ENCODE data around the gene SYS1. TPM values are rescaled to one million over a fixed set of nuclear protein-coding genes. Genes with fewer than 3 reads are reported as not detected.

SYS1 gene
- total RNA-seq, 1 donor from 2014 or later: 24.4 TPM

GRCh38 chr20:45329497-45330319 lies 33.2 kb upstream of the SYS1 start:
- DNase-seq: no peak
- H3K4me1 Mint-ChIP-seq: peaks cover 5% of the 10 kb centered on the region
- H3K36me3 Mint-ChIP-seq (ENCODE audit: low read depth): peaks cover 58% of the 10 kb centered on the region
- H3K9me3 Mint-ChIP-seq: no peaks in the 10 kb centered on the region
- H3K27me3 Mint-ChIP-seq: no peaks in the 10 kb centered on the region
- no peak overlapping the region for H3K4me3 Mint-ChIP-seq
- intact Hi-C loops (cut with micrococcal nuclease): no loop called here
- no peak overlapping the region for H3K27ac Mint-ChIP-seq

- Mint-ChIP-seq H3K9me3 (no peaks in the 10 kb centered on the region), H3K4me1 (peaks cover 5% of the 10 kb centered on the region), H3K27me3 (no peaks in the 10 kb centered on the region), H3K4me3 (no peak overlapping the region), H3K36me3 (ENCODE audit: low read depth) (peaks cover 62% of the 10 kb centered on the region), H3K27ac (peak overlapping the region; percentile 37)
- intact Hi-C loops (cut with micrococcal nuclease): no loop called here
- DNase-seq: no peak
Measured at GRCh38 chr20:45330476-45330875, 32.5 kb upstream of the SYS1 start.

DNA sequence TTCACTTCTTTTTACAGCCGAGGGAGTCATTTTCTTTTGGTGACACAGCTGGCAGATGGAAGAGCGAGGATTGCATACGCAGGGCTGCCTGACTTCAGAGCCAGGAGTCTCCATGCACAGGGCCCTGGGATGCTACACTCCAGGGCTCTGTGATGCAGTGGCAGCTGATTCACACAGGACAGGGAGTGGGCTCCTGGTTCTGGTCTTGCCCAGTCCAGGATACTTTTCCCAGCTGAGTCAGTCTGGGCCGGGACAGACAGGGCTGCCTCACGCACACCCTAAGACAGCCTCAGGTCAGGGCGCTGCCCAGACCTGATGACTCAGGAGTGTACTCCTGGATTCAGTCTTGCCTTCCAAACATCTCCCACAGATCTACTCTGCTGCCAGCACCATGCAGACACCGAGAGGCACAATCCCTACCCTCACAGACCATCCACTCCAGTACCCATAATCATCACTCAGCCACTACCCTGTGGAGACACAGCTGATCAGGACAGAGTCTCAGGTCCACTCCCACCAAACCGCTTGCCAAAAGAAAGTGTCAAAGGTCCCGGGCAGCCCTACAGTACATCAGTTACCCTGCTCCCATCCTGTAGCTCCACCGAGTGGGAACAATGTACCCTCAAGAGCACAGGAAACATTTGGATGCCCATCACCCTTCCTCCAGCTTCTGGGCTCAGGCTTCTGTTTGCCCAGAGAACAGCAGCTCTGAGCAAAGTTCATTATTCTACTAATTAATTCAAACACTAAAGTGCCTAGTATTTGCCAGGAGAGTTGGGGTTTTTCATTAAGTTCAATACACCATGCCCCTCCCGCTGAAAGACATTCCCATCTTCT lies 26.2 kb upstream of the SYS1 start:
- Mint-ChIP-seq H3K27ac (peak overlapping the region; percentile 53), H3K4me3 (no peak overlapping the region), H3K27me3 (no peaks in the 10 kb centered on the region), H3K36me3 (ENCODE audit: low read depth) (peaks cover 63% of the 10 kb centered on the region), H3K9me3 (no peaks in the 10 kb centered on the region), H3K4me1 (peaks cover 24% of the 10 kb centered on the region)
- intact Hi-C loops (cut with micrococcal nuclease): no loop called here
- DNase-seq: no peak

DNA sequence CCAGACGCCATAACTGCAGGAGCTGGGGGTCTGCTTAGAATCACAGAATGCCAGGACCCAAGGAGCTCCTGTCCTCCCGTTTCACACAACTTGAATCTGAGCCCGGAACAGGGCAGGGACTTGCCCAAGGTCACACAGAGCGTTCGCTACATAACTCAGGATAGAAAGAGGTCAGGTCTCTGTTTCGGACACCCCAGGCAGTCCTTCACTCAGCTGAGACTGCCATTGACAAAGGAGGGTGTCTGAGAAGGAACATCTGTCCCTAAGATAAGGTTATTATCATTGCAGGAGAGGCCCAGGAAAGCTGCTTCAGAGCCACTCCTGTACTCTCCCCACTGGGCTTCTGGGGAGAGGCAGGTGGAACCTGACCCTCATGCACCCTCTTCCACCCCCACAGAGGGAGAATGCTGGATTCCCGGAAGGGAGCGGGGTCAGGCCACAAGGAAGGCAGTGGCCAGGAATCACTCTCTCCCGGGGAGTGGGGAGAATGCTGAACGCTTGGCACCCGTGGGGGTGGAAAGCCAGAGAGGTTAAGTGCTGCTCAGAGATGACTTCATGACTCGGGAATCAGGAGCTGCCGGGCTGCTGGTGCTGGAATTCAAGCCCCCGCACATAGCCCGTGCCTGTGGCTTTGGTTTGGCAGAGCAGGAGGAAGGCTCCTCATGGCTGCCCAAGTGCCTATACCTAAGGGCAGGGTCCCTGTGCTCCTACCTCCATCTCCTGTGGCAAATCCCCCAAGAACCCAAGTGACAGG lies 25.4 kb upstream of the SYS1 start:
- Mint-ChIP-seq H3K9me3 (no peaks in the 10 kb centered on the region), H3K4me3 (no peak overlapping the region), H3K27ac (peak overlapping the region; percentile 53), H3K4me1 (peaks cover 29% of the 10 kb centered on the region), H3K27me3 (no peaks in the 10 kb centered on the region), H3K36me3 (ENCODE audit: low read depth) (peaks cover 65% of the 10 kb centered on the region)
- DNase-seq: no peak
- intact Hi-C loops (cut with micrococcal nuclease): no loop called here

DNA sequence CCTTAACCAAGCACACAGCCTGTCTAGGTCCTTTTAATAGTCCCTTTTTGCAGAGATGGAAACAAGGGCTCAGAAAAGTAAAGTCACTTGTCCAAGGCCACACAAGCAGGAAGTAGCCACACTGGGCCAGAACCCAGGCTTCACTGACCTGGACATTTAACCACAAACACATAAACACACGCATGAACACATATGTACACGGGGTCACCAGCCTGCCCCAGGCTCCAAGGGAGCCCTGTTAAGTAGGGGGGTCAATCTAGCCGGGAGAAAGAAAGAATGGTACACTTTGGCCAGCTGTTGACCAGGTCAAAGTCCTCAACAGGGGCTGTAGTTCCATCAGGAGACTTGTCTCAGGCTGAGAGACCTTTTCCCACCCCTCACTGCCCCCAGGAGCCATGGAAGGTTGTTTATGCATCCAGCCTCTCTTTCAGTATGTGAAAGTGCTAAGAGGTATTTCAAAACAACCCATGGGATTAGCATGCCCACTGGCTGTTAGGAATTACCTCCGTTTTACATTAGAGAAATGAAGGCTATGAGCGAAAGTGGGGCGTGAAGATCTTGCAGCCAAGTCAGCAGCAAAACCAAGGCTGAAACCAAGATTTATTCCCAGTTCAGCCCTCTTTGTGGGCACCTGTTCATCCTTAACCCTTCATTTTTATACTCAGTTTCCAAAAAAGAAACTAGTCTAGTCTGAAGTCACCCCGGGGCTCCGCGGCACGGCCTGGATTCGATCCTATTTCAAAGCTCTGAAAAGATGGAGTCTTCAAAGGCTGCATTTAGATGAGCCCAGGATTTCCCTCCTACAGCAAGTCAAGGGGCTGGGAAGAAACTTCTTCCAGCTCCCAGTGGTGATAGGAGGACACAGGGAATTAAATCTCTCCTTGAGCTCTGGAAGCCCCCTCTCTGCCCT lies 24.6 kb upstream of the SYS1 start:
- intact Hi-C loops (cut with micrococcal nuclease): no loop called here
- Mint-ChIP-seq H3K4me1 (peaks cover 34% of the 10 kb centered on the region), H3K9me3 (no peaks in the 10 kb centered on the region), H3K27ac (no peak overlapping the region), H3K27me3 (no peaks in the 10 kb centered on the region), H3K4me3 (no peak overlapping the region), H3K36me3 (ENCODE audit: low read depth) (peaks cover 59% of the 10 kb centered on the region)
- DNase-seq: no peak

- Mint-ChIP-seq H3K27ac (no peak overlapping the region), H3K9me3 (no peaks in the 10 kb centered on the region), H3K27me3 (no peaks in the 10 kb centered on the region), H3K4me1 (peaks cover 40% of the 10 kb centered on the region), H3K4me3 (no peak overlapping the region), H3K36me3 (ENCODE audit: low read depth) (peaks cover 62% of the 10 kb centered on the region)
- intact Hi-C loops (cut with micrococcal nuclease): no loop called here
- no peak for DNase-seq
Measured at GRCh38 chr20:45339084-45339483, 23.9 kb upstream of the SYS1 start.

DNA sequence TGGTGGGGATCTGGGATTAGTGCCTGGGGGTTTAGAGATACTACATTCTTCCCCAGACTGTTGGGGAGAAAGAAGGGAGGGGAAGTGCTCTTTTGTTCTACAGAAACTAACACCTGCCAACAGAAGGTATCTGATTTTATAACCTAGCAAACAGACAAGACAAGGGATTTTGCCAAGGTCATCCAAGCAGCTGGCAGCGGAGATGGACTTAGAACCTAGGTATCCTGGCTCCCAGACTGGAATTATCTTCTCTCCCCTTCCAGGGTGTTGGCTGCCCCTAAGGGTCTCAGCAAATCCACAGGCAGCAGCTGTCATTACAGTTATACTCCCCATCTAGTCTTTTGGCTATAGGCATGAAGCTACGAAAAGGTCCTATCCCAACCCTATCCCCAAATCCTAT lies 23.2 kb upstream of the SYS1 start:
- Mint-ChIP-seq H3K4me3 (no peak overlapping the region), H3K36me3 (ENCODE audit: low read depth) (peaks cover 64% of the 10 kb centered on the region), H3K27me3 (no peaks in the 10 kb centered on the region), H3K27ac (peak overlapping the region; percentile 8), H3K9me3 (no peaks in the 10 kb centered on the region), H3K4me1 (peaks cover 47% of the 10 kb centered on the region)
- intact Hi-C loops (cut with micrococcal nuclease): no loop called here
- no peak for DNase-seq

DNA sequence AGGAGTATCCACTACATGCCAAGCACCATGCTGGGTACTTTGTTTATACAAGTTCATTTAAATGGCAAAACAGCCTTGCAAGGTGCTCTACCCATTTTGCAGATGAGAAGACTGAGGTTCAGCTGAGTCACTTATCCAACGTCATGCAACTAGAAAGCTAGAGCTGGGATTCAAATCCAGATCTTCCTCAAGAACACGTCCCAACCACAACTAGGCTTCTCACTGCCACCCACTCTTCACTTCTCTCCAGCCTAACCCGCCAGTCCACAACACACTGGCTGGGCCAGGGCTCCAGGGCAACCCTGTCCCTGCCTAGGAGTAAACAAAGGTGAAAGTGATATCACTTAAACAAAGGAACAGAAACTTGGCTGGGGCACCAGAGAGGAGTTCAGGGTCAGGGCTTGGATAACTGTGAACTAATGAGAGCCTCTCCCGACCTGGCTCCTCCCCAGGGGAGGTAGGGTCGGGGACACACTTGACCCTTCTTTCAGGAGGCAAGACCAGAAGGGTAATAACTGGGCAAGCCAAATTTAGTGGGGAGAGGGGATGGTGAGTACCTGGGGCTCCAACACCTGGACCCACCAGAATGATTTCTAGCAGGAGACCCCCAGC lies 22.6 kb upstream of the SYS1 start:
- intact Hi-C loops (cut with micrococcal nuclease): no loop called here
- no peaks in the 10 kb centered on the region for H3K27me3 Mint-ChIP-seq
- H3K36me3 Mint-ChIP-seq (ENCODE audit: low read depth): peaks cover 64% of the 10 kb centered on the region
- DNase-seq: no peak
- no peaks in the 10 kb centered on the region for H3K9me3 Mint-ChIP-seq
- no peak overlapping the region for H3K4me3 Mint-ChIP-seq
- peaks cover 52% of the 10 kb centered on the region for H3K4me1 Mint-ChIP-seq
- H3K27ac Mint-ChIP-seq: peak overlapping the region; percentile 56

- no peak overlapping the region for H3K4me3 Mint-ChIP-seq
- no peaks in the 10 kb centered on the region for H3K27me3 Mint-ChIP-seq
- no peak for DNase-seq
- intact Hi-C loops (cut with micrococcal nuclease): no loop called here
- no peaks in the 10 kb centered on the region for H3K9me3 Mint-ChIP-seq
- H3K4me1 Mint-ChIP-seq: peaks cover 54% of the 10 kb centered on the region
- peaks cover 63% of the 10 kb centered on the region for H3K36me3 Mint-ChIP-seq (ENCODE audit: low read depth)
- H3K27ac Mint-ChIP-seq: no peak overlapping the region
Measured at GRCh38 chr20:45340951-45341350, 22.0 kb upstream of the SYS1 start.

GRCh38 chr20:45341579-45341938 lies 21.4 kb upstream of the SYS1 start:
- intact Hi-C loops (cut with micrococcal nuclease): no loop called here
- no peak overlapping the region for H3K4me3 Mint-ChIP-seq
- no peaks in the 10 kb centered on the region for H3K27me3 Mint-ChIP-seq
- H3K9me3 Mint-ChIP-seq: no peaks in the 10 kb centered on the region
- peaks cover 62% of the 10 kb centered on the region for H3K36me3 Mint-ChIP-seq (ENCODE audit: low read depth)
- no peak for DNase-seq
- peaks cover 60% of the 10 kb centered on the region for H3K4me1 Mint-ChIP-seq
- H3K27ac Mint-ChIP-seq: peak overlapping the region; percentile 29

- Mint-ChIP-seq H3K36me3 (ENCODE audit: low read depth) (peaks cover 62% of the 10 kb centered on the region), H3K4me3 (no peak overlapping the region), H3K9me3 (no peaks in the 10 kb centered on the region), H3K27me3 (no peaks in the 10 kb centered on the region), H3K4me1 (peaks cover 63% of the 10 kb centered on the region), H3K27ac (peak overlapping the region; percentile 29)
- intact Hi-C loops (cut with micrococcal nuclease): no loop called here
- no peak for DNase-seq
Measured at GRCh38 chr20:45341939-45342854, 20.8 kb upstream of the SYS1 start.

DNA sequence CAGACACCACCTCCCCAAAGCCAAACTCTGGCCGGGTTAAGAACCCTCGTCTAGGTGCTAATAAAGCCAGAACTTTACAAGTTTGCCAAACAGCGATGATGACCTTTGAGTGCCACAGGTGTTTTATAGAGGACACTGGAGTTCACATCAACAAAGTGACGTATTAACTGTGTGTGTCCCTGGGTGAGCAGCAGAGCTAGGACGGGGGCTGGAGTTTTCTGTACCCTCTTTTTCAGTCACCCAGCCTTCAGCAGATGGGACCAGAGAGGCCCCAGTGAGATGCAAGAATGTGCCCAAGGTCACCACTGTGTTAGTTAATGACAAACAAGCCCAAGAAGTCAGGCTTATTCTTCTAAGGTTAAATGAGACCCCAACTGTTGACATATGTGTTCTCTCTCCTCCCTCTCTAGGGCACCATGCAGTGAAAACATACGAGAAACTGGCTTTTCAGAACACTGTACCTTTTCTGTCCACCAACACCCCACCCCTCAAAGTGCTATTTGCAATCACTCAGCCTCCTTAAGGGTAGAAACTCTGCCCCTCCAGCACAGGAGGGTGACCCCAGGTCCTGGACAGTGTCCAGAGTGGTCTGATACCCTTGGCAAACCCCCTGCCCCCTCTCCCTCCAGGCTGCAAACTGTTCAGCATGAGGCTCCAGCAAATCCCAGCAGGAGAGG lies 20.0 kb upstream of the SYS1 start:
- H3K4me3 Mint-ChIP-seq: peak overlapping the region; percentile 34
- peak overlapping the region; percentile 29 for H3K27ac Mint-ChIP-seq
- intact Hi-C loops (cut with micrococcal nuclease): no loop called here
- DNase-seq: no peak
- no peaks in the 10 kb centered on the region for H3K27me3 Mint-ChIP-seq
- no peaks in the 10 kb centered on the region for H3K9me3 Mint-ChIP-seq
- peaks cover 65% of the 10 kb centered on the region for H3K4me1 Mint-ChIP-seq
- H3K36me3 Mint-ChIP-seq (ENCODE audit: low read depth): peaks cover 62% of the 10 kb centered on the region

Measured in activated CD4-positive, alpha-beta T cell treated with anti-CD3 and anti-CD28 coated beads, Interleukin-2, amount 10 ng/mL, durations not matched to agents 24 days and 14 days (primary cell).